Activated CD4-positive, alpha-beta T cell treated with anti-CD3 and anti-CD28 coated beads, Interleukin-2, amount 50 U/mL, for 1 hour (primary cell): ENCODE data around the gene ADGRG3.
A peak's percentile ranks its signal among the peaks of the same experiment; 100 is the strongest.

Source experiments
- DNase-seq: peaks from one replicate; pipeline ENCODE4 v3.0.0-alpha.2; 2020

ADGRG3 gene

DNA sequence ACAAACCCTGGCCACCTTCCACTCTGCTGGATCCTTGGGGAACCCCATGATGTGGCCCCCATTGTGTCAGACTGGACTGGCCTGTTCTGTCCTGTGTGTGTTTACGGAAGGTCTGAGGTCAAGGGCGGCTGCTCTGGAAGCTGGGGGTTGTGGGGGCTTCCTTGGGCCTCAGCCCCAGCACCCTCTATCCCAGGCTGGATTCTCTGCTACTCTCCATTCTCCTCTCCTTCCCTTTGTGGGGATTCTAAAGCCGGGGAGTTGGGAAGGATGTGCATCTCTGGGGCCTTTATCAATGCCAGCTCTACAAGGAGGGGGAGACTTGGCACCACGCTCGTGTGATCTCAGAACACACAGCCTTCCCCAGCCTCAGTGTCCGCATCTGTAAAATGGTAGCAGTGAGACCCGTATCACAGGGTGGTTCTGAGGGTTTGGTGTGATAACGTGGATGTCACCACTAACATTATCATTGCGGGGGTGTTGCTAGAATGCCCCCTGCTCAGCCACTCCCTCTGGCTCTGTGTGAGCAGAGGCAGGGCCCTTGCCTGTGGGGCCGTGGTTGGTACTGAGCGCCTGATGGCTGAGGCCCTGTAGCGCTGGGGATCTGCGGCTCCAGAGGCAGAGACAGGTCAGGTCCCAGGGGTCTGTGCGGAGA is 21.6 kb upstream of the ADGRG3 start:
- DNase-seq, result no peak

DNA sequence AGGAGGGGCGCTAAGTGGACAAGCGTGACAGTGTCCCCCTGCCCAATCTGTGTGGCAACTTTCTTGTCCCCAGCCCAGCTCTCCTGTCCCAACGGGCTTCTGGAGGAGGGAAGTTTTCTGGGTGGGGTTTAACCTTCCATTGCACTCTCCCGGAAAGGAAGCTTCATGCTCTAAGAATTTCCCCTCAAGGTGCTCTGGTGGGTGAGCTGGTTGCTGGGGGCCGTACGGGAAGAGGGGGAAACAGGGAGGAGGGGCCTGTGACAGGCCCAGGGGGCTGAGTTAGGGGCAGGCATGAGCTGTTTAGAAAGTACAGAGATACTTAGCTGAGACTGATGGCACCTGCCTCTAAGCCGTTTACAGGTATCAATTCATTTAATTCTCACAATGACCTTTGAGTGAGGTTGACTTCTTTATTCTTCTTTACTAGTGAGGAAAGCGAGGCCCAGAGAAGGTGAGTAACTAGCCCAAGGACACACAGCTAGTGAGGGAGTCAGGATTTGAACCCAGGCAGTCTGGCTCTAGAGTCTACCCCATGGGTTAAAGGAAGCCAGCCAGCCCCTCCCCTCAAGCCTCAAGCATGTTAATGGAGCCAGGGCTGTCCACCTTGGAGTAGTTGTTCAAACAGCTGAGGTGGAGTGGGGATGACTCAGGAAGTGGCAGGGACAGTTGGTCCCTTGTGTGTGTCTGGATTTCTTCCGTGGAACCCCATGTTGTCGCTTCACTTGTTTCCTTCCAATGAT is 20.8 kb upstream of the ADGRG3 start:
- no peak for DNase-seq

DNA sequence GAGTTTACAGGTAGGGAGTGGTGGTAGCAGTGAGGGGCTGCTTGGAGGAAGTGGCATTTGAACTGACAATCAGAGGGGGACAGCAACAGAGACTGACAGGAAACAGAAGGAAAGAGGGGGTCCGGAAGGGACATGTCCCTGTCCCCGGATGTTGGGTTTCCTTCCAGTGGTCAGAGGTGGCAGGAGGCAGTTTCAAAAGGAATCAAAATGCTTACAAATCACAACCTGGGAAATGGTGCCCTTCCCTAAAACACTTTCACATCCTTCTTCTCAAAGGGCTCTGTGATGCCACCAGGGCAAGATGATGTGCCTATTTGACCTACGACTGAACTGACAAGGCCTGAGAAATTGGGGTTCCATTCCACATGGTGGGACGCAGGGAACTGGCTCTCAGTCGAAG is 20.0 kb upstream of the ADGRG3 start:
- DNase-seq, result no peak

DNA sequence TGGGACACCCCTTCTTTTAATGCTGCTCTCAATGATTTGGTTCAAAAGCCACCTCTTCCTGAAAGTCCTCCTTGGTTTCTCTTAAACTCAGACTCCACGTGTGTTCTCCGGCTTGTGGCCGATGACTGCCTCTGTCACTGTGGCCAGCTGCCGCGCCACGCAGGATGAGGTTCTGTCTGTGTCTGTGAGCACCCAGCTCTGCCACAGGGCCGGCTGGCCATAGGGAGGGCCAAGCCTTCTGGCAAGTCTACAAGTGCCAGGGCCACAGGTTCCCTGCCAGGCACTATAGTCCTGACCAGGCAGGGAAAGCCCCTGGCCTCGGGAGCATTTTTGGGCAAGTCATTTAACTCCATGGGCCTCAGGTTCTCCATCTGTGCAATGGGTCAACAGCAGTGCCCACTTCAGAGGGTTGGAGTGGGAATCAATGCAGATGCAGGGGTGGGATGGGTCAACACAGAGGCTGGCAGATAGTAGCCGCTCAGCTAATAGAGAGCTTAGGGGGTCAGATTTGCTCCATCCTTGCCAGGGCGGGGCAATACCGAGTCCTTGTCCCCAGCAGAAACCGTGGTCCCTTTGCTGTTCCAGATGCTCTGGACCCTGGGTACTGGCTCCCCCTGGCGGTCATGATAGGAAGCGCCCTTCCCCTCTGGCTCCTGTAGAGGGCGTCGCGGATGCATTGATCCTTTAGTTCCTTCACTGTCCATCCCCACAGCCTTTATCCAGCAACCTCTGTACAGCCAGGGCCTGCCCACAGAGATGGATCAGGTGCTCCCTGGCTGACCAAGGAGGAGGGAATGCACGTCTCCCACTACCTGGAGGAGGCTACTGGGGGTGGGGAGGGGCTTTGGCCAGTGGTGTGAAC is 19.3 kb upstream of the ADGRG3 start:
- peak; percentile 83 for DNase-seq

DNA sequence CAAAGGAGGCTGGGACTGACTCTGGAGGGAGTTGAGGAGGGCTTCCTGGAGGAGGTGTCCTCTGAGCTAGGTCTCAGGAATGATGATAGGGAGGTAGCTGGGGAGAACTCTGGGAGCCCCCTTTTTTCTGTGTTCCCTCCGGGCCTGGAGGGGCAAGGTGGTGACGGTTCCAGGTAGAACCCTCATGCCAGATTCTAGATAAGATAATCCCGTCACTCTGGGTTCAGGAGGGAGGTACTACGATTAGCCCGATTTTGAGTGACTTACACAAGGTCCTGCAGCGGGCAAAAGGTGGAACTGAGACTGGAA is 18.7 kb upstream of the ADGRG3 start:
- no peak for DNase-seq

DNA sequence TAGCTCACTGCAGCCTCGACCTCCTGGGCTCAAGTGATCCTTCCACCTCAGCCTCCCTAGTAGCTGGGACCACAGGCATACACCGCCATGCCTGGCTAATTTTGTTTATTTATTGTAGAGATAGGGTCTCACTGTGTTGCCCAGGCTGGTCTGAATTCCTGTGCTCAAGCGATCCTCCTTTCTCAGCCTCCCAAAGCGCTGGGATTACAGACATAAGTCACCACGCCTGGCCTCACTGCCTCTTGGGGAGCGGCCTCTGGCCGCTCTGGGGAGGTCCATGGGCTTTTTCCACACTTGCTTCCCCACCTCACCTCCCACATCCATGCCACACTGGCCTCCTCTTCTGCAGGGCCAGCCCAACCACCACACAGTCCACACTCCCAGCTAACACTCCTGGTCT is 18.3 kb upstream of the ADGRG3 start:
- DNase-seq, result no peak

DNA sequence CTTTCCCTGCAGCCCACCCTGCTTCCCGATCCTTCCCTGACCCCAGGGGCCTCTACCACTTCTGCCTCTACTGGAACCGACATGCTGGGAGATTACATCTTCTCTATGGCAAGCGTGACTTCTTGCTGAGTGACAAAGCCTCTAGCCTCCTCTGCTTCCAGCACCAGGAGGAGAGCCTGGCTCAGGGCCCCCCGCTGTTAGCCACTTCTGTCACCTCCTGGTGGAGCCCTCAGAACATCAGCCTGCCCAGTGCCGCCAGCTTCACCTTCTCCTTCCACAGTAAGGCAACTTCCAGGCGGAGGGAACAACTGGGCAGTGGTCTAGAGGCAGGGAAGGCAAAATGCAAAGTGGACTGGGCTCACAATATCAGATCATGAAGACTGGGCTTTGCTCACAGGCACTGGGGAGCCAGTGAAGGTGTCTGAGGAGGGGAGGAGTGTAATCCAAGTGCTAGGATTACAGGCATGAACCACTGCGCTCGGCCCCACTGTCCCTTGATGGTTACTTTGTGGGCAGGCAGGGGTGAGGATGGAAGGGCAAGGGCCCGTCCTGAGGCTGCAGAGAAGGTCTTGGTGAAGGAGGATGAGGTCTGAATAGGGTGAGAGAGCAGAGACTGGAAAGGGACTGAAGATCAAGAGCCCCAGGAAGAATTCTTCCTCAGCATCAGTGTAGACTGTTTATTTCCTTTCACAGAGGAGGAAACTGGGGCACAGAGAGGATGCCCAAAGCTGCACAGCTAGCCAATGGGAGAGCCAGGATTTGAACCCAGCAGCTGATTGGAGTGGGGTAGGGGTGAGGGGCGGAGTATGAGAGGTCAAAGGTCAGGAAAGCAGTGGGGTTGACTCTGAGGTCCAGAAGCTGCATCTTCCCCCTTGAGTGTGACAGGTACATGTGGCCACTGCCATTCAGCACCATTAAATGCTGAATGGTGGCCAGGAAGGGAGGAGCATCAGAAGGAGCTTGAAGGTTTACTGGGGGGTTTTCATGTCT is 16.5 kb upstream of the ADGRG3 start:
- DNase-seq, result no peak

DNA sequence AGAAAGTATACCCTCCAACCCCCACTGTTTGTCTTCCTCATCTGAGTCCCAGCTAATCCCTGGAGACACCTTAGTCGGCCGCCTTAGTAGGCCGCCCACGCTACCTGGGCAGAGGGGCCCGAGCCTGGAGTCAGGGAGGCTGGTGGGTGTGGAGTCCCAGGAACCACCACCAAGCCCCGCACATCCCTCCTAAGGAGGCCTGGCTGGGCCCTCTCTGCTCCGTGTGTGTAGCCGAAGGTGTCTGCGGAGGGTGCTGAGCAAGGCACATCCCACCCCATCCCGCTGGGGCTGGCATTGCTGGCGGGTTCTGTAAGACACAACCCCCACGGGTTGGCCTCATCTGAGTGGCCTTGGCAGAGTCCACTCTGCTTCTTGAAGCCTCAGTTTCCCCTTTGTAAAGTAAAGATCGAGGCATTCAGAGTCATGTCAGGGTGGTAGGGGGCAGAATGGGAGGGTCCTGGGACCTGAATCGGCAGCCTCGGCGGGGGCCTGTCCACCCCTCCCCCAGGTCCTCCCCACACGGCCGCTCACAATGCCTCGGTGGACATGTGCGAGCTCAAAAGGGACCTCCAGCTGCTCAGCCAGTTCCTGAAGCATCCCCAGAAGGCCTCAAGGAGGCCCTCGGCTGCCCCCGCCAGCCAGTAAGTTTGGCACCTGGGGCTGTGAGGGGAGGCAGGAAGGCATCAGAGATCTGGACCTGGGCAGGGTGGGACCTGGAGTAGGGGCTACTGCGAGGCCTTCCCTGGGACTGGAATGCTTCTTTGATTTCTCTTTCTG is 15.2 kb upstream of the ADGRG3 start:
- DNase-seq, result no peak

DNA sequence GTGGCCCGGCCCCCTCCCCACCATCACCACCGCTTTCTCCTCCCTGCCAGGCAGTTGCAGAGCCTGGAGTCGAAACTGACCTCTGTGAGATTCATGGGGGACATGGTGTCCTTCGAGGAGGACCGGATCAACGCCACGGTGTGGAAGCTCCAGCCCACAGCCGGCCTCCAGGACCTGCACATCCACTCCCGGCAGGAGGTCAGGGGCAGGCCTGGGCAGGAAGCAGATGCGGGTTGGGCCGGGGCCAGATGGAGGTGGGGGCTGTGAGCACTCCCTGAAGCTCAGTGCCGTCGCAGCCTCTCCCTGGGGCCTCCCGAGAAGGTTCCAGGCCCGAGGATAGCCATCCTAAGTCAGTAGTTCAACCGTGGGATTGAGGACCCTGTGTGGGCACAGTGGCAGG is 14.2 kb upstream of the ADGRG3 start:
- DNase-seq, result no peak

DNA sequence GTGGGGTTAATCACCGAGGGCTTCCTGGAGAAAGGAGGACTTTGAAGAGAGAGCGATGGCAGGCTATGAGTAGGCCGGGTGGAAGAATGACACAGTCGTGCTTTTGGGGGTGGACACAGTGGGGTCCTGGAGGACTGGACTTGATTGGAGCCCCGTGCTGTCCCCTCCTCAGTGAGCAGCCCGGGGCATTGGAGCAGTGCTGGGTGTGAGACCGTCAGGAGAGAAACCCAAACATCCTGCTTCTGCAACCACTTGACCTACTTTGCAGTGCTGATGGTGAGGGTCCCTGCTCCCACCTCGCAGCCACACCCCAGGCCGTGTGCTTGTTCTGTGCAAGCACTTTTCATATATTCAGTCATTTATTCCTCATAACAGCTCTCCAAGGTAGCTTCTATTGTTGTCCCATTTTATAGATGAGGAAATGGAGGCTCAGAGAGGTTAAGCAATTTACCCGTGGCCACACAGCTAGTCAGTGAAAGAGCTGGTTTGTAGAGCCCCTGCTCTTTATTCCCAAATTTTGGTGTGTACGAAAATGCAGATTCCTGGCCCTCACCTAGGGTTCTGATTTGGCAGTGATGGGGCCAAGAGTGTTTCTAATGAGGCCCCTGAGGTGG is 11.7 kb upstream of the ADGRG3 start:
- no peak for DNase-seq

DNA sequence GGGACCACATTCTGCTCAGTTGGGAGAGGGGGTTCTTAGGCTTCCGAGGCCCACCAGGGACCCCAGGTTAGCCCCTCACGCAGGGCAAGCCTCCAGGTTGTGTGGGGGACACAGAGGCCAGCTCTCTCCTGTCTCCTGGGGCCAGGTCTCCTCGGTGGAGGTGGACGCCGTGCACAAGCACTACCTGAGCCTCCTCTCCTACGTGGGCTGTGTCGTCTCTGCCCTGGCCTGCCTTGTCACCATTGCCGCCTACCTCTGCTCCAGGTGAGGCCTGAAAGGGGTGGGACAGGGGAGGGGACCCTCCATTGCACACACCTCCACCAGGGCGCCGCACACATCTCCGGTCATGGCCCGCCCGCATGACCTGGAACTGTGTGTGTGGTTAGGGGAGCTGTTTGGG is 10.9 kb upstream of the ADGRG3 start:
- DNase-seq, result no peak

DNA sequence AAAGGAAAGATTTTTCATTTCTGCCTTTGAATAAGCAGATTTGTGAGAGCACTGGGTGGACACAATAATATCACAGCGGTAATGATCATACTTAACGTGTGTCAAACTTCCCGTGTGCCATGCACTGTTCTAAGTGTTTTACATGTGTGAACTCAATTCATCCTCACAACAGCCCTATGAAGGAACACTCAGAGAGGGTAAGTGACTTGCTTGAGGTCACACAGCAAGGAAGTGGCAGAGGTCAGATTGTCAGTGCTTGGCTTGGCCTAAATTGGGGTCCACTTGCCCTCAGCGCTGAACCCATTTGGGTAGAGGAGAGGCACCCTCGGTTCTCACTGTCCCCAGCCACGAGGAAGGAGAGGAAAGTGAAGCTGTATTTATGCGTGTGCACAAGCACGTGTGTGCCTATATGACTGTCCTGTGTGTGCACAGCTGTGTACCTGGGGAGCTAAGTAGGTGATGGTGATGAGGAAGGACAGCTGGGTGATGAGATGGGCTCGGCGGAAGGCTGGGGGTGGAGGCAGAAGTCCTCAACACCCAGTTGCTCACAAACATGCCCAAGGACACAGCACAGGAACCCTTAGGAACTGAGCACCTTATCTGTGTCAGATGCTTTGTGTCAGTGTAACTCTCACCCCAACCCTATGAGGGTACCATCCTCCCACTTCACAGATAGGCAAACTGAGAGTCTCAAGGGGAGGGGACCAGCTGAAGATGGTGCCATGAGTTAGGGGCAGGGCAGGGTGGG is 9.8 kb upstream of the ADGRG3 start:
- no peak for DNase-seq

DNA sequence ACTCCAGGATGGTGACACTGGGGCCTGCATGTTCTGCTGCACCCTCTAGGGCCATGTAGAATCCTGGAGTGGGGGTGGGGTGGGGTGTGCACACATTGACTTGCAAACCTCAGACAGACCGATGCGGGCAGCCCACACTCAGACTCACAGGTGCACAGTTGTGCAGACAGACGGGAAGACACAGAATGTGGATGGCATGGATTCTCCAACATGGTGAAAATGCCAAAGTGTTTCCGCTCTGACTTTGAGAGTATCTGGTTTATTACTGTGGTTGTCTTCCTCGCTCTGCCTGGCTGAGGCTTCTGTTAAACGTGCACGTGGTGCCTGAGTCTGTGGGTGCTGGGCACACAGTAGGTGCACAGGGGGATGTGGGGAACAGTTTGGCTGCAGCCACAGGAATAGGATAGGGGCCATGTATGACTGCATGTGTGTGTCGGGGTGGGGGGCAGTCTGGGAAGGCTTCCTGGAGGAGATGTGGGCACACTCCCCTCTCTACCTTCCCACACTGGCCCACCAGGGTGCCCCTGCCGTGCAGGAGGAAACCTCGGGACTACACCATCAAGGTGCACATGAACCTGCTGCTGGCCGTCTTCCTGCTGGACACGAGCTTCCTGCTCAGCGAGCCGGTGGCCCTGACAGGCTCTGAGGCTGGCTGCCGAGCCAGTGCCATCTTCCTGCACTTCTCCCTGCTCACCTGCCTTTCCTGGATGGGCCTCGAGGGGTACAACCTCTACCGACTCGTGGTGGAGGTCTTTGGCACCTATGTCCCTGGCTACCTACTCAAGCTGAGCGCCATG is 9.0 kb upstream of the ADGRG3 start:
- DNase-seq, result no peak

DNA sequence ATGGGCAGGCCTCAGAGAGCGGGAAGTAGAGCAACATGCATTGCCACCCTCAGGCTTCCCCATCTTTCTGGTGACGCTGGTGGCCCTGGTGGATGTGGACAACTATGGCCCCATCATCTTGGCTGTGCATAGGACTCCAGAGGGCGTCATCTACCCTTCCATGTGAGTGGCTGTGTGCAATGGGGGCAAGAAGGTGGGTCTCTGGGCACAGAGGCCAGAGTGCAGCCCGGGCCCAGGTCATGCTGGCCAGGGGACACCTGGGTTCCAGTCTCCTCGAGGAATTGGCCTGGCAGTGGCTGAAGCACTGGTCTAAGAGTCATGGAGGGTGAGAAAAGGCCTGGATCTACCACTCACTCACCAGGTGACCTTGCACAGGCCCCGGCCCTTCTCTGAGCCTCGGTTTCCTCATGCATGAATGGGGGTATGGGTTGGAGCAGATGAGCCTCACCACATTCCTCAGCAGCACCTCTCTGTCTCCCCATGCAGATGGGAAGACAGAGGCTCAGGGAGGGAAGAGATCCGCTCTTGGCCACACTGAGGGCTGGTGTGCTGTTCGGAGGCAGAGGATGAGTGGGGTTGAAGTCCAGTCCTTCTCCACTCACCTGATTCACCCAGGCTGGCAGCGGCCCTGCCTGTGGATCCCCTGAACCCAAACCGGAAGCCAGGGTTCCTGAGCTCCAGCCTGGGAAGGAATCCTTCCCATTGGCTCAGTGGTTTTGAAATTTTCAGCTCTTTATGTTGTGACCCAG is 7.2 kb upstream of the ADGRG3 start:
- no peak for DNase-seq

DNA sequence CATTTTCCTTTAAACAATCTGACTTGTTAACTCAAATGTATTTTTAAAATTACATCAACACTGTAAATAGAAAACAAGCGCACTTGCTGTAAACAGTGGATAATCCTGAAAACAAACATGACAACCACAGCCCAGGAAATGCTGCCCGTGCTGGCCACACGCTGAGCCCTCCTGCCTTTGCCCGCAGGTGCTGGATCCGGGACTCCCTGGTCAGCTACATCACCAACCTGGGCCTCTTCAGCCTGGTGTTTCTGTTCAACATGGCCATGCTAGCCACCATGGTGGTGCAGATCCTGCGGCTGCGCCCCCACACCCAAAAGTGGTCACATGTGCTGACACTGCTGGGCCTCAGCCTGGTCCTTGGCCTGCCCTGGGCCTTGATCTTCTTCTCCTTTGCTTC is 6.6 kb upstream of the ADGRG3 start:
- DNase-seq, result no peak

DNA sequence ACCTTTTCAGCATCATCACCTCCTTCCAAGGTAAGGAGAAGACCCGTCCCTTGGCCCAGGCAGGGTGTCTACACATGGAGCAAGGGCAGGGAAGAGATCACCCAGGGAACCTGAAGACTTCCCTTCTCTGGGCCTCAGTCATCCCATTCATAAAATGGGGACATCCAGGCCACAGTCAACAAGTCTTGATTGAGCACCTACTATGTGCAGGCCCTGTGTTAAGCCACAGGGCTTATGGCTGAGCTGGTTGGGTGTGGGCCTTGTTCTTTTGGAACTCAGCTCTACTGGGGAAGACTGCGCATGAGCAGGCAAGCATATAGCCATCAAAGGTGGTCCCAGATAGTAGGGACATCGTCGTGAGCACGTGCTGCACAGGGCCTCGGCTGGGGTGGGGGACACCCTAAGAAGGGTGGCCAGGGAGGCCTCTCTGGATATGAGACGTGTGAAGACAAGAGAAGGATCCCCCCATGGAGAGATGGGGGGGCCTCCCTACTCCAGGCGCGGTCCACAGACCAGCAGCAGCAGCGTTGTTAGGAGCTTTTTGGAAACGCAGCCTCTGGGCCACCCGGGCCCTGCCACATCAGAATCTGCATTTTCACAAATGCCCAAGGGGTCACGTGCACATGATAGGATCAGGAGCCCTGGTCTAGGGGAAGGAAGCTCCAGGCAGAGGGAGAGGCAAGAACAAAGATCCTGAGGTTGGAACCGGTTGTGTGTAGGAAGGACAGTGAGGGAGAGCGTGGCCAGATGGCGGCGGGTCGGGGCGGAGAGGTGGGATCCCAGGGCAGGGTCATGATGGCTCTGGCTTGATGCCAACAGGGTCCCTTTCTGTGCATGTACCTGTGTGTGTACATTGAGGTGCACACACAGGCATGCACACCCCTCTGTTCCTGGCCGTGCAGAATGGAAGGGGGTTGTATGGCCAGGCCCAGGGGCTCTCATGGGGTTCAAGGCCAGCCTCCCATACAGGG is 5.9 kb upstream of the ADGRG3 start:
- DNase-seq, result no peak

DNA sequence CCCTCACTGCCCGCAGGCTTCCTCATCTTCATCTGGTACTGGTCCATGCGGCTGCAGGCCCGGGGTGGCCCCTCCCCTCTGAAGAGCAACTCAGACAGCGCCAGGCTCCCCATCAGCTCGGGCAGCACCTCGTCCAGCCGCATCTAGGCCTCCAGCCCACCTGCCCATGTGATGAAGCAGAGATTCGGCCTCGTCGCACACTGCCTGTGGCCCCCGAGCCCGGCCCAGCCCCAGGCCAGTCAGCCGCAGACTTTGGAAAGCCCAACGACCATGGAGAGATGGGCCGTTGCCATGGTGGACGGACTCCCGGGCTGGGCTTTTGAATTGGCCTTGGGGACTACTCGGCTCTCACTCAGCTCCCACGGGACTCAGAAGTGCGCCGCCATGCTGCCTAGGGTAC is 4.7 kb upstream of the ADGRG3 start:
- DNase-seq, result no peak
